Measurements from ENCODE around the gene ITPR1. TPM values are rescaled to one million over a fixed set of nuclear protein-coding genes. Genes with fewer than 3 reads are reported as not detected.

The ITPR1 gene
- total RNA-seq, 2 donors from 2014 or later, result 8.9 to 21.2 TPM

- DNase-seq, result no peak
- ATAC-seq, result peak; percentile 29
- intact Hi-C loops (cut with DNase I, micrococcal nuclease), result loop anchor here in 1 of 2 donors (10.0 kb wide), 1 partner anchor 306 kb away; no protein-coding TSS in a partner anchor
These were observed 225.9 kb downstream of the ITPR1 start for GRCh38 chr3:4719046-4719501.

- peak; percentile 72 for ATAC-seq
These were observed 227.3 kb downstream of the ITPR1 start for GRCh38 chr3:4720316-4721075.

GRCh38 chr3:4721511-4721911 lies 228.4 kb downstream of the ITPR1 start:
- no peak for ATAC-seq
- intact Hi-C loops (cut with DNase I, micrococcal nuclease), result loop anchor here in 1 of 2 donors (5.0 to 10.0 kb wide), 2 partner anchors 103 to 266 kb away; no protein-coding TSS in a partner anchor
- DNase-seq, result no peak

More at GRCh38 chr3:4720316-4721075, 227.3 kb downstream of the ITPR1 start:
- intact Hi-C loops (cut with DNase I, micrococcal nuclease), result loop anchor here in 1 of 2 donors (5.0 to 10.0 kb wide), 2 partner anchors 104 to 267 kb away; no protein-coding TSS in a partner anchor
- DNase-seq, result peak; percentile 59 to 85

GRCh38 chr3:4722103-4722502 lies 229.0 kb downstream of the ITPR1 start:
- ATAC-seq (peak; percentile 80), DNase-seq (peak; percentile 48 to 58)
- intact Hi-C loops (cut with DNase I, micrococcal nuclease), result loop anchor here in 1 of 2 donors (5.0 to 10.0 kb wide), 2 partner anchors 103 to 265 kb away; no protein-coding TSS in a partner anchor

- intact Hi-C loops (cut with DNase I, micrococcal nuclease), result loop anchor here in 1 of 2 donors (5.0 to 10.0 kb wide), 2 partner anchors 101 to 263 kb away; no protein-coding TSS in a partner anchor
- ATAC-seq, result no peak
- no peak for DNase-seq
These were observed 231.0 kb downstream of the ITPR1 start for GRCh38 chr3:4724051-4724629.

GRCh38 chr3:4726549-4726948 lies 233.4 kb downstream of the ITPR1 start:
- intact Hi-C loops (cut with DNase I, micrococcal nuclease), result loop anchor here in 1 of 2 donors (10.0 kb wide), 1 partner anchor 98 kb away; no protein-coding TSS in a partner anchor
- no peak for DNase-seq
- ATAC-seq, result no peak

- DNase-seq (no peak), ATAC-seq (no peak)
- intact Hi-C loops (cut with DNase I, micrococcal nuclease), result loop anchor here in 1 of 2 donors (10.0 kb wide), 1 partner anchor 95 kb away; no protein-coding TSS in a partner anchor
These were observed 236.2 kb downstream of the ITPR1 start for GRCh38 chr3:4729061-4729973.

- intact Hi-C loops (cut with DNase I, micrococcal nuclease), result no loop called here
These were observed 237.6 kb downstream of the ITPR1 start for GRCh38 chr3:4730719-4731118.

GRCh38 chr3:4731543-4732111 lies 238.5 kb downstream of the ITPR1 start:
- DNase-seq (no peak), ATAC-seq (no peak)
- intact Hi-C loops (cut with DNase I, micrococcal nuclease), result no loop called here

More at GRCh38 chr3:4730719-4731118, 237.6 kb downstream of the ITPR1 start:
- DNase-seq (no peak), ATAC-seq (no peak)

GRCh38 chr3:4732925-4733324 lies 239.8 kb downstream of the ITPR1 start:
- ATAC-seq, result peak; percentile 16
- intact Hi-C loops (cut with DNase I, micrococcal nuclease), result no loop called here
- DNase-seq, result no peak

- ATAC-seq, result peak; percentile 28
- intact Hi-C loops (cut with DNase I, micrococcal nuclease), result no loop called here
- DNase-seq, result no peak
These were observed 241.3 kb downstream of the ITPR1 start for GRCh38 chr3:4734454-4734853.

- intact Hi-C loops (cut with DNase I, micrococcal nuclease), result no loop called here
- DNase-seq (no peak), ATAC-seq (no peak)
These were observed 242.1 kb downstream of the ITPR1 start for GRCh38 chr3:4735243-4735642.

GRCh38 chr3:4736284-4736861 lies 243.2 kb downstream of the ITPR1 start:
- no peak for ATAC-seq
- intact Hi-C loops (cut with DNase I, micrococcal nuclease), result no loop called here
- DNase-seq, result no peak

- ATAC-seq, result no peak
- intact Hi-C loops (cut with DNase I, micrococcal nuclease), result no loop called here
These were observed 245.7 kb downstream of the ITPR1 start for GRCh38 chr3:4738737-4739274.

GRCh38 chr3:4739289-4740236 lies 246.4 kb downstream of the ITPR1 start:
- DNase-seq (no peak), ATAC-seq (no peak)
- intact Hi-C loops (cut with DNase I, micrococcal nuclease), result no loop called here

More at GRCh38 chr3:4738737-4739274, 245.7 kb downstream of the ITPR1 start:
- no peak for DNase-seq

GRCh38 chr3:4740397-4741105 lies 247.4 kb downstream of the ITPR1 start:
- no peak for DNase-seq
- intact Hi-C loops (cut with DNase I, micrococcal nuclease), result no loop called here
- ATAC-seq, result no peak
